HG02885 (cell line): ENCODE results near the gene LRP1B.
"Not testable (repeated sequence)": the region's sequence is repeated elsewhere in the genome, so short reads cannot be mapped to it uniquely, and the experiment has no call there.

Source experiments
- ATAC-seq: cut with Tn5 transposase; IDR thresholded peaks from one replicate; pipeline ENCODE4 v1.9.1; 2021; ENCODE audit warnings: mild to moderate bottlenecking; ENCODE audit not compliant: unreplicated experiment, poor library complexity

The LRP1B gene

DNA sequence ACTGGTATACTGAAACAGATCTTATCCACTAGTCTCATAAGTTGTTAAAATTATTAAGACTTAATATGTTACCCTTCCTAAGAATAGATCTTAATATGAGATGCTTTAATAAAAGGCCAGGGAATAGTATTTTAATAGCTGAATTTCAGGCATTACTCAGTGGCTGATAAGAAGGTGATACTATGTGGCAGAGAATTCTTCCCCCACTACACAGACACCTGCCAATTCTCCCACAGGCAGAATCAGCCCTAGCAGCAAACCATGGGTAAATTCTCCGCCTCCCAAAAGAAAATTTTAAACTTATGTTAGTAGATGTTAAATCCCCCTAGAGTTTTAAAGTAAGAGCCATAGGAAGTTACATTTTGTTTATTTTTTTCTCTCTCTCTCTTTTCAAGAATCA is 888.8 kb downstream of the LRP1B start:
- no peak for ATAC-seq

- ATAC-seq: no peak
These were observed 904.3 kb downstream of the LRP1B start for GRCh38 chr2:141226560-141226959.

DNA sequence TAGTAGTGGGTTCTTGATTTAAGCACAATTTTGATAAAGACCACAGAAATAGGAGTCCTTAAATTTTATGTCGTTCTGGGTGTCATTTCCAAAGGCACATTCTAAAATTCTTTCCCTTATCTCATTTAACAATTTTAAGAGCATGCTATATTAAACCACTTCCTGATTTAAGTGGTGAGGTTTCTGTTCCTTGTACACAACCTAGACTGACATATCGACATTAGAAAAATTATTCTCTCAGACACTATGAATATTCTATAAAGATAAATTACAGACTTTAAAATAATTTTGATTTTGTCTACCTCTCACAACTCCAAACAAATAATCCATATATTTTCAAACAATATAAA is 923.8 kb downstream of the LRP1B start:
- peak; percentile 74 for ATAC-seq

DNA sequence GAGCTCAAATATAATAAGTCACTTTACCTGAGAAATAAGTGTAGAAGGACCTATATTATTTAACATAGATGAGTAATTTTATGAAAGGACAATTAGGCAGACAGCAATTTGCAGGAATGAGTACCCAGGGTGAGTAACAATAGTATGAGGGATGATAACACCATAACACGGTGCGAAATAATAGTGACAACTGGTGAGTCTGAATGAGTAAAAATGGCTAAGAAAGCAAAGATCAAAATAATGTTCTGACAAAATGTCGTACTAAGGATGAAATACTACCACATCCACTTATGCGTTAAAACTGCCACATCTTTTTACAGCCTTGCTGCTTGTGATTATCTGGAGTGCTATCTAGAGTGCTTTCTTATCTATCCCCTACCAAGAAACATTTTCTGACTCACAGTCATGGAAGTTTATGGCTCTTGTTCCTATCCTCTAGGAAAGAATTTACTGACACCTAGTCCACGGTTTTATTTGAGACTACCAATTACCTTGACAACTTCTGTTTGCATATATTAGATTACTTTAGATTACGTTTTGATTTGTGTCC is 929.7 kb downstream of the LRP1B start:
- no peak for ATAC-seq

GRCh38 chr2:141200191-141200590 is 930.6 kb downstream of the LRP1B start:
- ATAC-seq: no peak

GRCh38 chr2:141199711-141200110 is 931.1 kb downstream of the LRP1B start:
- ATAC-seq: no peak

DNA sequence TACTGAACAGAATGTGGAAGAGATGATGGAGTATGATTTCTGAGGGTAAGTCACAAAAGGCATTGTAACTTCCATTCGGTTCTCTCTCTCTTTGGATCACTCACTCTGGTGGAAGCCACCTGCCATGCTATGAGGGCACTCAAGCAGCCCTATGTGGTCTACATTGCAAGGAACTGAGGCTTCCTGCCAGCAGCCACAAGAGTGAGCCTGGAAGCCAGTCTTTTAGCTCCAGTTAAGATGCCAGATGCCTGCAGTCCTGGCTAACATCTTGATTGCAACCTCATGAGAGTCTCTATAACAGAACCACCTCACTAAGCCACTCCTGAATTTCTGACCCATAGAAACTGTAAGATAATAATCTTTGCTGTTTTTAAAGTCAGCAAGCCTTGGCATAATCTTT is 935.7 kb downstream of the LRP1B start:
- no peak for ATAC-seq

DNA sequence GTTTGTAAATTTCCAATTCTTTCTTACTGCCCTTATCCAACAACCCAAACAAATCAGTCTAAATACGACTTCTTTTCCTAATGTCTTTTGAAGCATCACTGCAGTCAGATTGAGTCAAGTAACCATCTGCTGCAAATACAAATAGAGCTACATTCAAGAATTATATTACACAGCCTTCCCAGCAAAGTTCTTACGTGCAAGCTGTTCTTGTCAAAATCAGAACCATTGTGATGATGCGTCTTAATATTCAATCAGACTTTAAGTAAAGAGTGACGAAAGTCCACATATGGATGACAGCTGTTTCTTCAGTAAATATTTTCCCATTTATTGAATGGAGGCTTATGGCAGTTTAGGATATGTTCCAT is 943.8 kb downstream of the LRP1B start:
- ATAC-seq: no peak

GRCh38 chr2:141186413-141187074 is 944.3 kb downstream of the LRP1B start:
- no peak for ATAC-seq

GRCh38 chr2:141182246-141182645 is 948.6 kb downstream of the LRP1B start:
- no peak for ATAC-seq

DNA sequence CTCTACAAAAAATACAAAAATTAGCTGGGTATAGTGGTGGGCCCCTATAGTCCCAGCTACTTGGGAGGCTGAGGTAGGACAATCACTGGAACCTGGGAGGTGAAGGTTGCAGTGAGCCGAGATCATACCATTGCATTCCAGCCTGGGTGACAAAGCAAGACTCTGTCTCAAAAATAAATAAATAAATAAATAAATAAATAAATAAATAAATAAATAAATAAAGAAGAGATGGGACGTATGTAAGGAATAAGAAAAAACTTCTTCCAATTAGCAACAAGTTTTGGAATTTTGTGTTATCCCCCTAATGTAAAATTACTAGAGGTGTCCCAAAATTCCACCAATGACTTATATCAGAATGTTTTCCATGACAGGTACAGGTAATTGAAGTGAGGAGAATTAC is 961.7 kb downstream of the LRP1B start:
- not testable (repeated sequence) for ATAC-seq

DNA sequence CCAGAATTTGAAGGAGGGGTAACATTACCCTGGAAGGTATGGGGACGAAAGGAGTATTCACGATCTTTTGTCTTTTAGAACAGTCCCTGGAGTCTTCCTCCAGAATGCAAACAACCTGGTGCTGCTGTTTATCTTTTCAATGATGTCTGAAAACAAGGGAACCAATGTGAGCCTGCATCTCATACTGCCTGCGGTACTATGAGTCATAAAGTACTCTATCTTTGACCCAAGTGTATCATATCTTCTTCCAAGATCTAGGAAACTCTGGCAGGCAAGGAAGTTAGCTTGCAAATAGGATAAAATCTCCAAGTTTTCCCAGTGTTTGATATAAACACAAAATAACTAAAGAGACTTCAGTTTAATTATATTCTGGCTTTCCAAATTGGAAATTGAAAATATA is 968.5 kb downstream of the LRP1B start:
- no peak for ATAC-seq

GRCh38 chr2:141151611-141152286 is 979.1 kb downstream of the LRP1B start:
- ATAC-seq: no peak

- no peak for ATAC-seq
These were observed 988.8 kb downstream of the LRP1B start for GRCh38 chr2:141142025-141142424.

DNA sequence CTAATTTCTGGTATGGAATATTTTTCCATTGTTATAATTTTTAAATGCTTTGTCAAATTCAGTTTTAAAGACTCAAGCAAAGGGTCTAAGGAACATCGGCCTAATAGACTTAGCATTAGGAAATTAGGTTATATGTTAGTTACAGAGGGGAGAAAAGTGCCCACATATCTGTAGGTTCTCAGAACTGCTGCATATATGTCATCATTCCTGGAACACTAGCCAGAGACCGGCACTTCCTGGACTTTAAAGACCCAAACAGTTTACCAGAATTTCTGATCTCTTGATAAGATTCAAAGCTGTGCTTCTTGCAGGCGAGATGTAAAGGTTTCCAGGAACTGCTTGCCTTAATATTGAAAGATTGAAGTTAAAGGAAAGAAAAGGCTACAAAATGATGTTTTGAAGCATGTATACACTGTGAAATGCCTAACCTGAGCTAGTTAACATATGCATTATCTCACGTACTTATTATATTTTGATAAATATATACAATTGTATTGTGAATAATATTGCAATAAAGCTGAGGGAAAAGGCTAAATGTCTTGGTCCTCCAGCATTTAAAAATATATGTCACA is 993.6 kb downstream of the LRP1B start:
- no peak for ATAC-seq

DNA sequence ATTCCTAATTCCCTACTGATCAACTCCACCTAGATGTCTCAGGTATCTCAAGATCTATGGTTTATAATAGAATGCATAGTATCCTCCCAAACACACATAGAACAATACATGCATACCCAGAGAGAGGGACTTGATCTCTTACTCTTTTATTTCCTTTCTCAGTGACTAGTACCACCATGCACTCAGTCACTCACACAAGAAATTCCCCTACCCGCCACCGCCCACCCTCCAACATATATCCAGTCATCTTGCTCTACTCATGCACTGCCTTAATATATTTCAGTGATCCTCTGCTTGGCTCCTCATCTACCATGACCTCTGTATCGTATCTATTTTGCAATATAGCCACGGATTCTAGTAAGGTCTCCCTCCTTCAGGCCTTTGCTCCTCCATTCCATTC is 996.9 kb downstream of the LRP1B start:
- ATAC-seq: no peak

DNA sequence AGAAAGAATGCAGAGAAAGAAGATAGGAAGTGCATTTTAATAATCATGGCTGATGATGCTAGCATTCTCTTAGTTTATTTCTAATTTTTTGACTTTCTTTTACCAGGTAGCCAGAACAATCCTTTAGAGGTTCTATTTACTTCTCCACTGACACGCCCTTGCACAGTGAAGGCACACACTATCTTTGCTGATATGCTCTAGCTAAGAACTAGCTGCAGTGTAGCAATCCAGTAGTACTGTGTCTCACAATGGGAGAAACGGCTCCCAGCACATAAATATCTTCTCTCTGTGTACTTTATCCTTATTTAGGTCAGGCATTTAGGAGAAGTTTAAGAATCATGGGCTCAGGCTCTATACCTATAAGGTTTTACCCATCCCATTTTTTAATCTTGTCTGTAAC is 1005.4 kb downstream of the LRP1B start:
- ATAC-seq: no peak

DNA sequence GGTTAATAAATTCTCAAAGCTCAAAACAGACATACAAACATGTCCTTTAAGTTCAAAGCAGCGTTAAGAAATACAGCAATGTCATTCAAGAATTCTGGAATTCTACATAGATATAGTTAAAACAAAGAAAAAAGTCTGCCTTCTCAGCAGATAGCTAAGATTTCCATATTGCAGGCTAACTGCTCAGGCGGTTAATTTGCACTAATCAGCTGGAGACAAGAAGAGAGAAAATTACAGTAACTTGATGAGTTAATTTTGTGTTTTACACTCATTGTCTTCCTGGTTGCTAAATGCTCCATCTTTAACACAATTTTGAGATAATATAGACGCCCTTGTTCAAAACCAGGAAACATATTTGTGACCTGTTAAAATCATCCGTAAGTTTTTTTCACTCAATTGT is 1012.0 kb downstream of the LRP1B start:
- ATAC-seq: no peak

- no peak for ATAC-seq
These were observed 1017.5 kb downstream of the LRP1B start for GRCh38 chr2:141113301-141113700.

DNA sequence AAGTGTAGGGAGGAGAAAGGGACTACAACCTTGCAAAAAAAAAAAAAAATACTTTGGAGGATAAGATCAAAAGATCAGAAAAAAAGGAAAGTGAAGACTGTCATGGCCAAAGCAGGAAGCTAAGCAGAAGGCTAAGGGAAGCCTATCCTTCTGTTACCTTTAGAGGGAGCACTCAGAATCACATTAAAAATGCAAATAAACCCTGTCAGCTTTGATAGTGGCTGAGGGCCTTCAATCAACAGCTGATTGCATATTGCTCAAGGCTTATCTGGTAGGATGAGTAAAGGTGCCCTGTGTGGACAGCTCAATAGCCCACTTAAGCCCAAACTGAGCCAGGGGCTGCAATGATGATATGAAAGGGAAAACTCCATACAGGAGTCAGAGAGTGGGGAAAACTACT is 1021.2 kb downstream of the LRP1B start:
- no peak for ATAC-seq

DNA sequence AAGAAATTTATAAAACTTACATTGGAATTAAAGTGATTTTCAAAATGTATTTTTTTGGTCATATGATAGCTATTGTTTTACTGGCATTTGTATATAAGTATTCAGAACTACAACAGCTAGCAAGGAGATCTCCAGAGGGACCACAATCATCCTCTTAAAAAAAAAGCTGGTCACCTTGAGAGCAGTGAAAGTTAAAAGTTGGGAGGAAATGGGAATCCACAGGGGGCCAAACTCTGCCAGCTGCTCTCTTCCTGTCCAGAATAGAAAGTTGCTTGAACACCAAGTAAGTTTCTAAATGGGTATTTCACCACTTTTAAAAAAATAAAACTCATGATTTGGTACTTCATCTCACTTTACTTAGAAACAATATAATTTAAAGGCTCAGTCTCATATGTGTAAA is 1025.1 kb downstream of the LRP1B start:
- no peak for ATAC-seq

- no peak for ATAC-seq
These were observed 1027.6 kb downstream of the LRP1B start for GRCh38 chr2:141103216-141103615.
